ENCODE measurements around the gene EML5. TPM values are rescaled to one million over a fixed set of nuclear protein-coding genes. Genes with fewer than 3 reads are reported as not detected.
"Not testable (repeated sequence)": the region's sequence is repeated elsewhere in the genome, so short reads cannot be mapped to it uniquely, and the experiment has no call there.

Gene EML5
- total RNA-seq, 4 donors from 2014 or later = 0.35 to 3.3 (median 1.3) TPM

- H3K27me3 ChIP-seq = no peaks in the 10 kb centered on the region
- no peaks in the 10 kb centered on the region for H3K9me3 ChIP-seq
- H3K36me3 ChIP-seq = no peaks in the 10 kb centered on the region
- H3K27ac ChIP-seq = peak overlapping the region; percentile 73 to 88 (median 79)
- TF ChIP-seq POLR2A (IDR thresholded peaks at IDR 0.05) (no peak), CTCF (IDR thresholded peaks at IDR 0.05) (no peak)
- H3K4me1 ChIP-seq = peaks cover 0 to 12% (median 4%) of the 10 kb centered on the region in 4 donors
- DNase-seq = peak; percentile 31 to 59 (median 55)
- H3K4me3 ChIP-seq = peak overlapping the region; percentile 62 to 76 (median 74)
Observed at GRCh38 chr14:88791629-88792472, 902 bp downstream of the EML5 start.

DNA sequence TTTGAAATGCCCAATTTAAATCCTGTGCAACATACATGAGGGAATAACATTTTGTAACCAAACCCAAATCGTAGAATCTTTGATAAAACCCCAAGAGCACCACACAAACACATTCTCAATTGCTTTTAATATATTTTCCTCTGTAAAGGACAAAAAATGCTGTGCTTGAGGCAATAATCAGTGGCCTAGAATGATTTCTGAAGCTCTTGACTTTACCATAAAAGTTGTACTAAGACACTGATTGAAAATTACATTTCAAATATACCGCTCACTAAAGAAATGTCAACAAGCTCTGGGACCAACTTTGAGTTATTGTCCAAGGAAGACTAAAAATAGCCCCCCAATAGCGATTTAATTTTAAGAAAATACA, 1.5 kb downstream of the EML5 start:
- H3K9me3 ChIP-seq = no peaks in the 10 kb centered on the region
- H3K4me1 ChIP-seq = peaks cover 0 to 12% (median 4%) of the 10 kb centered on the region in 4 donors
- no peak overlapping the region for H3K4me3 ChIP-seq
- DNase-seq = no peak
- no peaks in the 10 kb centered on the region for H3K27me3 ChIP-seq
- H3K36me3 ChIP-seq = no peaks in the 10 kb centered on the region
- TF ChIP-seq POLR2A (IDR thresholded peaks at IDR 0.05) (no peak), CTCF (IDR thresholded peaks at IDR 0.05) (no peak)
- no peak overlapping the region for H3K27ac ChIP-seq

DNA sequence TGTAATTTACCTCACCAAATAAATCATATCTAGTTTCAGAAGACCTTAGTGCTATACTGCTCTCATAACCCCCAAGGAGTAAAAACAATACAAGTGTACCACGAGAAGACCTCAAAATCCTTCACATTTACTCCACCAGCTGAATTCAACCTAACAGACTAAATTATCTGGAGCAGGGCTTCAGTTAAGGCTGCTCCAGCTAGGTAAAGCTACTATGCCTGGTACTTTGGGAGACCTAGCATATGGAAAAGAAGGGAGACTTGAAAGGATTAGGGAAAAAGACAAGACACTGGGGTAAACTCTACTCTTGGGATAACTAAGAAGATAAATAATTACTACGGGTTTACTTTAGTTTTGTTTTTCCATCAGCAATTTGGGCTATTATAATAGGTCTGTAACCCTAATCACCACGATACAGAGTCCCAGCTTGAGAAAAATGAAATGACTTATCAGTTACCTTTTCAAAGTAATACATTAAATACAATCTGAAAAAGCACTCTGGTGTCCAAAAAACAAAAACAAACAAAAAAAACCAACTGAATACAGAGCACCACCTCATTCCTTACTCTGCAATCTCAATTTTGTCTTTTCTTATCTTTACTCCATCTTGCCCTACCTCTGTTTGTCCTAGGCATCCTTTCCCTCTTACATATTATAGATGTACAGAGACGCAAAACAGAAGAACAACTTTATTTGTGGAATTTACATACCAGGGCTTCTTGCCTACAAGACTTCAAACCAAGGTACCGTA, 2.1 kb downstream of the EML5 start:
- TF ChIP-seq POLR2A (IDR thresholded peaks at IDR 0.05) (no peak), CTCF (IDR thresholded peaks at IDR 0.05) (no peak)
- no peak overlapping the region for H3K4me3 ChIP-seq
- no peak for DNase-seq
- no peak overlapping the region for H3K27ac ChIP-seq
- no peaks in the 10 kb centered on the region for H3K27me3 ChIP-seq
- H3K9me3 ChIP-seq = no peaks in the 10 kb centered on the region
- H3K36me3 ChIP-seq = no peaks in the 10 kb centered on the region
- peaks cover 0 to 12% (median 4%) of the 10 kb centered on the region in 4 donors for H3K4me1 ChIP-seq

DNA sequence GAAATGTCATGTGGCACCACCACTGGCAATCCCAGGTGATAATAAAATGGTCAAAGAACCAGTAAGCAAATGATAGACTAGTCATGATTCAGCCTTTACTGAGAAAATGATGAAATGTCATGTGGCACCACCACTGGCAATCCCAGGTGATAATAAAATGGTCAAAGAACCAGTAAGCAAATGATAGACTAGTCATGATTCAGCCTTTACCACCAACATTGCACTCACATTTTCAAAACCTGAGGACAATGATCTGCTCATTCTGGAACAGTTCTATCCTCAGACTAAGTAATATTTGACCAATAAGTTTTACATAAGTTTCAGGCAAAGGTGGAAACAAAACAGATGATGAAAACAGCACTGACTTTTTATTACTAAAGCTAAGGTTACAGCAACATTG, 3.2 kb downstream of the EML5 start:
- not testable (repeated sequence) for H3K27me3 ChIP-seq, H3K36me3 ChIP-seq, H3K27ac ChIP-seq, H3K4me3 ChIP-seq, DNase-seq, H3K9me3 ChIP-seq
- H3K4me1 ChIP-seq = peaks cover 0 to 12% (median 4%) of the 10 kb centered on the region in 4 donors

DNA sequence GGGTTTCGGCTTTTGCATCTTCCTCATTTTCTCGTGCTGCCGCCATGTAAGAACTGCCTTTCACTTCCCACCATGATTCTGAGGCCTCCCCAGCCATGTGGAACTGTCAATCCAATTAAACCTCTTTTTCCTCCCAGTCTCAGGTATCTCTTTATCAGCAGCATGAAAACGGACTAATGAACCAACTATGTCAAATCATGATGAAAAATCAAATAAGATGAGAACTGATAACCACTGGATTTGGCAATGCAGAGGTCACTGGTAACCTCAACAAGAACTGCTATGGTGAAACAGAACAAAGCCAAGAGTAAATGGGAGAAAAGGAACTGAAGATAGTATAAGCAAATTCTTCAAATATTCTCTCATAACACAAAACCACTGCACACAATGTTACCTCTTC, 6.0 kb downstream of the EML5 start:
- Histone ChIP-seq H3K4me1 (peaks cover 0 to 5% (median 1%) of the 10 kb centered on the region in 4 donors), H3K36me3 (no peaks in the 10 kb centered on the region), H3K27me3 (no peaks in the 10 kb centered on the region), H3K9me3 (no peaks in the 10 kb centered on the region), H3K4me3 (no peak overlapping the region), H3K27ac (no peak overlapping the region)
- no peak for TF ChIP-seq POLR2A (IDR thresholded peaks at IDR 0.05)
- no peak for TF ChIP-seq CTCF (IDR thresholded peaks at IDR 0.05)
- no peak for DNase-seq

GRCh38 chr14:88785911-88786310, 6.8 kb downstream of the EML5 start:
- Histone ChIP-seq H3K36me3 (no peaks in the 10 kb centered on the region), H3K27me3 (no peaks in the 10 kb centered on the region), H3K4me3 (no peak overlapping the region), H3K4me1 (no peaks in the 10 kb centered on the region), H3K9me3 (no peaks in the 10 kb centered on the region), H3K27ac (no peak overlapping the region)
- DNase-seq = no peak
- no peak for TF ChIP-seq CTCF (IDR thresholded peaks at IDR 0.05)
- no peak for TF ChIP-seq POLR2A (IDR thresholded peaks at IDR 0.05)
